Esophagus squamous epithelium (tissue), 5 donors: ENCODE results near the gene HSD3B1. TPM values are rescaled to one million over a fixed set of nuclear protein-coding genes. Genes with fewer than 3 reads are reported as not detected.

ENCODE experiments used
- DNase-seq: peaks from one replicate; lab custom pipeline; 2025; lab: John Stamatoyannopoulos, UW
- H3K27ac ChIP-seq, 4 donors: fragments of 200-600 bp; sonication (generic); one replicate each; pipeline ENCODE4 v1.5.1; 2016 to 2019; ENCODE audit warnings: mild to moderate bottlenecking in 1 of 4
- H3K27me3 ChIP-seq, 4 donors: fragments of 200-600 bp; sonication (generic); 1 replicate in 3 of 4; 2 replicates in 1 of 4; pipeline versions ENCODE4 v1.5.1 to v1.6.0; 2017 to 2021; ENCODE audit warnings: antibody characterized with exemption in 1 of 4
- H3K36me3 ChIP-seq, 3 donors: fragments of 200-600 bp; sonication (generic); one replicate each; pipeline ENCODE4 v1.5.1; 2016 to 2019
- H3K4me1 ChIP-seq, 3 donors: fragments of 200-600 bp; sonication (generic); one replicate each; pipeline ENCODE4 v1.5.1; 2017 to 2019
- H3K4me3 ChIP-seq, 4 donors: fragments of 200-600 bp; sonication (generic); 1 replicate in 3 of 4; 2 replicates in 1 of 4; pipeline ENCODE4 v1.5.1; 2016 to 2019; ENCODE audit warnings: mild to moderate bottlenecking in 2 of 4, moderate library complexity in 1 of 4
- H3K9me3 ChIP-seq, 3 donors: fragments of 200-600 bp; sonication (generic); one replicate each; pipeline ENCODE4 v1.5.1; 2016 to 2019
- POLR2A ChIP-seq, 4 donors: fragments of 450-650 bp; IDR thresholded peaks; one replicate each; pipeline ENCODE4 v1.6.1; 2017; ENCODE audit warnings: antibody characterized with exemption in 4 of 4, mild to moderate bottlenecking in 4 of 4, moderate library complexity in 3 of 4
- WGBS, 2 donors: methylation state at CpG; one replicate each; pipeline ENCODE4 v1.1.5; 2018; 5-methylcytosine and 5-hydroxymethylcytosine counted together
- intact Hi-C: fragments of 100-400 bp; cut with DNase I; formaldehyde crosslinking; loops from one replicate; pipeline ENCODE4 v1.15.0; 2022
- total RNA-seq, 4 donors: library from RNA; depleted of rRNA; stranded (reverse); fragments of >200 nt; gene quantifications; one replicate each; pipeline ENCODE4 v1.1.0, GENCODE V29; 2016
- TF ChIP-seq, protein P1 (sequence below), 6 experiments: fragments of 450-650 bp in 4 of 6; fragments of 200-600 bp in 2 of 6; sonication (generic) in 2 of 6; IDR thresholded peaks; one replicate each; pipeline ENCODE4 v1.5.1; 2016 to 2019; ENCODE audit warnings: antibody characterized with exemption in 6 of 6, mild to moderate bottlenecking in 4 of 6, moderate library complexity in 4 of 6
- donor health status: DM: yes; HTN: yes; CAD: no.

Gene HSD3B1
- total RNA-seq, 4 donors from 2014 or later = not detected

DNA sequence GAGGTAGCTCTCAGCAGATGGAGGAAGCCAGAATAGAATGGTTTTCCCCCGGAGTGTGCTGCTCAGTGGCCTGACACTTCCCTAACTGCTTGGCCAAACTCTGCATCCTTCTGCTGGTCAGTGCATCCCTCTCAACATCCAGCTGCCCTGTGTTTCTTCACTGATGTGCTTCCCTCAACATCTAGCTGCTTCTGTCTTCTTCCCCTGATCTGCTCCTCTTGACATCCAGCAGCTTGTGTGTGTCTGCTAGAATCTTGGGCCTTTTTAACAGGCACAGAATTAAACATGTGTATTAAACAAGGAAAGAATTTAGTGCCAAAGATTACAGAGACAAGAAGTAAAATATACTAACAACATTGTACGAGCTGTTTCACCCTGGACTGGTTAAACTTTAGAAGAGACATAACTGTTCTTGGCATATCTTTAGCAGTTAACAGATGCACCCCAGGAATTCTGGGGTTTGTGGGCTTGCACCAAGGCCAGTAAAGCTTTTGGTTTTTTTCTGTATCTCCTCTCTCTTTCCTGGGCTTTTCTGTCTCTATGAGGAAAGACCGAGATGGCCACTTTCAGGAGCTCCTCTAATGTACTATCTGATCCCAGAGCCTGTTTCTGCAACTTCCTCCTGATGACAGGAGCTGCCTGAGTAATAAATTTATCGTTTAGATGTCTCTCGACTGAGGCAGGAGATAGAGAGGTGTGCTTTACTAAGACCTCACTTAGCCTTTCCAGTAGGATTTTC is 34.8 kb upstream of the HSD3B1 start:
- WGBS, 2 donors = 48 to 53% methylated on average over 5 of the region's 5 CpGs
- no peak for TF ChIP-seq POLR2A (IDR thresholded peaks at IDR 0.05)
- TF ChIP-seq, protein P1, sequence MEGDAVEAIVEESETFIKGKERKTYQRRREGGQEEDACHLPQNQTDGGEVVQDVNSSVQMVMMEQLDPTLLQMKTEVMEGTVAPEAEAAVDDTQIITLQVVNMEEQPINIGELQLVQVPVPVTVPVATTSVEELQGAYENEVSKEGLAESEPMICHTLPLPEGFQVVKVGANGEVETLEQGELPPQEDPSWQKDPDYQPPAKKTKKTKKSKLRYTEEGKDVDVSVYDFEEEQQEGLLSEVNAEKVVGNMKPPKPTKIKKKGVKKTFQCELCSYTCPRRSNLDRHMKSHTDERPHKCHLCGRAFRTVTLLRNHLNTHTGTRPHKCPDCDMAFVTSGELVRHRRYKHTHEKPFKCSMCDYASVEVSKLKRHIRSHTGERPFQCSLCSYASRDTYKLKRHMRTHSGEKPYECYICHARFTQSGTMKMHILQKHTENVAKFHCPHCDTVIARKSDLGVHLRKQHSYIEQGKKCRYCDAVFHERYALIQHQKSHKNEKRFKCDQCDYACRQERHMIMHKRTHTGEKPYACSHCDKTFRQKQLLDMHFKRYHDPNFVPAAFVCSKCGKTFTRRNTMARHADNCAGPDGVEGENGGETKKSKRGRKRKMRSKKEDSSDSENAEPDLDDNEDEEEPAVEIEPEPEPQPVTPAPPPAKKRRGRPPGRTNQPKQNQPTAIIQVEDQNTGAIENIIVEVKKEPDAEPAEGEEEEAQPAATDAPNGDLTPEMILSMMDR (IDR thresholded peaks at IDR 0.05) = no peak
- no peak overlapping the region for H3K4me3 ChIP-seq
- H3K36me3 ChIP-seq = no peaks in the 10 kb centered on the region
- H3K27ac ChIP-seq = no peak overlapping the region
- DNase-seq = no peak
- H3K9me3 ChIP-seq = no peaks in the 10 kb centered on the region
- intact Hi-C loops = no loop called here
- H3K27me3 ChIP-seq = no peaks in the 10 kb centered on the region
- peaks cover 5 to 14% (median 5%) of the 10 kb centered on the region in 3 donors for H3K4me1 ChIP-seq

DNA sequence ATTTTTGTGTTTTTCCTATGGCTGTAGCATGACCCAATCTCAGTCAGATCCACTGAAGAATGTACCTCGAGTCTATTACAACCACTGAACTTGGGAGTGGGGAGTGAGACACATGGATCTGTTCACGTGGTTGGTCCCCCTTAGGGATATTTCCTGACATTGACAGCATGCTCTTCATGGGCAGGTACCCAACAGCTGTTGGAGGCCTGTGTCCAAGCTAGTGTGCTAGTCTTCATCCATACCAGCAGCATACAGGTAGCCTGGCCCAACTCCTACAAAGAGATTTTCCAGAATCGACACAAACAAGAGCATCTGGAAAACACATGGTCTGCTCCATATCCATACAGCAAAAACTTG is 34.2 kb upstream of the HSD3B1 start:
- intact Hi-C loops = no loop called here
- no peak overlapping the region for H3K27ac ChIP-seq
- DNase-seq = no peak
- no peaks in the 10 kb centered on the region for H3K9me3 ChIP-seq
- no peak for TF ChIP-seq POLR2A (IDR thresholded peaks at IDR 0.05)
- TF ChIP-seq, protein P1 (IDR thresholded peaks at IDR 0.05) = no peak
- no peaks in the 10 kb centered on the region for H3K36me3 ChIP-seq
- peaks cover 0 to 8% (median 1%) of the 10 kb centered on the region in 3 donors for H3K4me1 ChIP-seq
- H3K27me3 ChIP-seq = no peaks in the 10 kb centered on the region
- WGBS, 2 donors = 42 to 50% methylated on average over 3 of the region's 3 CpGs
- H3K4me3 ChIP-seq = no peak overlapping the region

DNA sequence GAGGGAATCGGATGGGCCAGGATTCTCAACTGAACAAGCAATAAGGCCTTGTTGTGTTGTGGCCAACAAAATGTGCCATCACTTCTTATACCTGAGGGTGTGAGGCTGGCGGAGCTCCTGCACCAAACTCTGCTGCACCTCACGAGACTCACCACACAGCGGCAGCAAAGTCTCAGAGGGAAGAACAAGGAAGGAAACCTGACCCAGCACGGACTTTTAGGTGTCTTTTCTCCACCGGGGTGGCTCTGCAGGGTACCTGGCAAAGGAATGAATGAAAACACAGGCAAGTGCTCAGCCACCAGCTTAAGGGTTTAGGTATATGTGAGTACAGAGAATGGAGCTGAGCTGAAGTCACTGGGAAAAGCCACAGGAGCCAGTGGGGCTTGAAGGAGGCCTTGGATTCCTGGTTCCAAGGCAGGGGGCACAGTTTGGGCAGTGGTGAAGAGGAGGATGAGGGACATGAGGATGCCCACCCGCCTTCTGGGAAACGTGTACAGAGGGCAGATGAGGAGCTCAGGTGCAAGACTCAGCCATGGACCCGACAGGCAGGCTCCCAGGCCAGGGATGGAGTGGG is 31.1 kb upstream of the HSD3B1 start:
- no peak for DNase-seq

DNA sequence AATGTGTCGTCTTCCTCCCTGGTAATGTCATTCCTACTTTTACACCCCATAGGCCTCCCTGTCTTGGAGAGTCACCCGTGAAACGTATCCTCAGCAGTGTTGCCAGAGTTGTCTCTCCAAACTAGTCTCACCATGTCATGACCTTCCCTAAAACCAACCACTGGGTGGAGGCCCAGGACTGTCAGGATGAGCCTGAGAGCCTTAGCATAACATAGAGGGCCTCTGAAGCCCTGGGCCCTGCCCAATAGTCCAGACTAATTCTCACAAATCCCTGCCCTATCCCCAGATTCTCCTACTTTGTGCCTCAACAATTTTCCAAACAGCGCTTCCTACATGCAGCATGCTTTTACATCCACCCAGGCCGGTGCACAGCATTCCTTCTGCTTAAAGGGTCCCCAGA is 29.3 kb upstream of the HSD3B1 start:
- Histone ChIP-seq H3K9me3 (no peaks in the 10 kb centered on the region), H3K36me3 (no peaks in the 10 kb centered on the region), H3K27ac (no peak overlapping the region), H3K4me3 (no peak overlapping the region), H3K27me3 (no peaks in the 10 kb centered on the region), H3K4me1 (no peaks in the 10 kb centered on the region)
- DNase-seq = no peak
- 92 to 94% methylated on average over 5 of the region's 5 CpGs for WGBS, 2 donors
- intact Hi-C loops = no loop called here
- TF ChIP-seq, protein P1 (IDR thresholded peaks at IDR 0.05) = no peak
- no peak for TF ChIP-seq POLR2A (IDR thresholded peaks at IDR 0.05)

More for the DNA sequence above, 31.1 kb upstream of the HSD3B1 start:
- Histone ChIP-seq H3K36me3 (no peaks in the 10 kb centered on the region), H3K27me3 (no peaks in the 10 kb centered on the region), H3K27ac (no peak overlapping the region), H3K4me1 (no peaks in the 10 kb centered on the region), H3K9me3 (no peaks in the 10 kb centered on the region), H3K4me3 (no peak overlapping the region)
- no peak for TF ChIP-seq POLR2A (IDR thresholded peaks at IDR 0.05)
- TF ChIP-seq, protein P1 (IDR thresholded peaks at IDR 0.05) = peak; percentile 17 to 65 (median 34)
- intact Hi-C loops = no loop called here
- WGBS, 2 donors = 27 to 34% methylated on average over 9 of the region's 9 CpGs

DNA sequence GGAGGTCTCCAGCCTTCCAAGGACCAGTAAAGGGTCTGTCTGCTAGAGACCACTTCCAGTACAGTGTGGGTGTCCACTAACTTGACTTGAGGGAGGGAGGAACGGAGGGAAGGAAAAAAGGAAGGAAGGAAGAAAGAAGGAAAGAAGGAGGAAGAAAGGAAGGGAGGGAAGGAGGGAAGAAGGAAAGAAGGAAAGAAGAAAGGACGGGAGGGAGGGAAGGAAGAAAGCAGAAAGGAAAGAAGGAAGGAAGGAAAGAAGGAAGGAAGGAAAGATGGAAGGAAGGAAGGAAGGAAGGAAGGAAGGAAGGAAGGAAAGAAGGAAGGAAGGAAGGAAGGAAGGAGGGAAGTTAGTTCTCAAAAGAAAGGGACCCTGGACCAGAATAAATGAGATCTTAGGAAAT is 26.8 kb upstream of the HSD3B1 start:
- 90 to 94% methylated on average over 2 of the region's 2 CpGs for WGBS, 2 donors
- no peak overlapping the region for H3K4me3 ChIP-seq
- no peaks in the 10 kb centered on the region for H3K27me3 ChIP-seq
- no peak for DNase-seq
- TF ChIP-seq POLR2A (IDR thresholded peaks at IDR 0.05) = no peak
- TF ChIP-seq, protein P1 (IDR thresholded peaks at IDR 0.05) = no peak
- H3K4me1 ChIP-seq = no peaks in the 10 kb centered on the region
- intact Hi-C loops = no loop called here
- no peak overlapping the region for H3K27ac ChIP-seq
- no peaks in the 10 kb centered on the region for H3K9me3 ChIP-seq
- H3K36me3 ChIP-seq = no peaks in the 10 kb centered on the region
